Type B pancreatic cell (in vitro differentiated cells): ENCODE measurements around the gene TNFAIP3. TPM values are rescaled to one million over a fixed set of nuclear protein-coding genes. Genes with fewer than 3 reads are reported as not detected.
A peak's percentile ranks its signal among the peaks of the same experiment; 100 is the strongest.

Source experiments
- DNase-seq: peaks from one replicate; pipeline ENCODE4 v3.0.0; 2021; ENCODE audit warnings: mixed read lengths; ENCODE audit not compliant: unreplicated experiment; ENCODE audit errors: extremely low spot score
- H3K27ac Mint-ChIP-seq: 2 replicates; pipeline ENCODE4 v1.8.0; 2021; ENCODE audit warnings: mild to moderate bottlenecking, mixed read lengths
- H3K27me3 Mint-ChIP-seq: 2 replicates; pipeline ENCODE4 v1.8.0; 2021; ENCODE audit warnings: mixed read lengths
- H3K36me3 Mint-ChIP-seq: 2 replicates; pipeline ENCODE4 v1.8.0; 2021; ENCODE audit warnings: mixed read lengths
- H3K4me1 Mint-ChIP-seq: one replicate; pipeline ENCODE4 v1.8.0; 2021; ENCODE audit warnings: mixed read lengths; ENCODE audit not compliant: unreplicated experiment
- H3K4me3 Mint-ChIP-seq: 2 replicates; pipeline ENCODE4 v1.8.0; 2021; ENCODE audit warnings: mild to moderate bottlenecking, mixed read lengths
- H3K9me3 Mint-ChIP-seq: 2 replicates; pipeline ENCODE4 v1.8.0; 2021; ENCODE audit warnings: mixed read lengths
- CTCF ChIP-seq: fragments of 200-600 bp; sonication (generic); conservative IDR thresholded peaks from 2 replicates; pipeline ENCODE4 v1.5.0; 2021; ENCODE audit warnings: antibody characterized with exemption, mild to moderate bottlenecking
- total RNA-seq: library from RNA; stranded (reverse); gene quantifications from 2 replicates; pipeline ENCODE4 v1.2.1, GENCODE V29; 2021; ENCODE audit warnings: low replicate concordance

The TNFAIP3 gene
- total RNA-seq, 1 donor from 2014 or later = 15.2 TPM

- peaks cover 28% of the 10 kb centered on the region for H3K36me3 Mint-ChIP-seq
- DNase-seq = no peak
- TF ChIP-seq CTCF = no peak
- H3K4me3 Mint-ChIP-seq = no peak overlapping the region
- no peaks in the 10 kb centered on the region for H3K9me3 Mint-ChIP-seq
- H3K27ac Mint-ChIP-seq = no peak overlapping the region
- no peaks in the 10 kb centered on the region for H3K27me3 Mint-ChIP-seq
- no peaks in the 10 kb centered on the region for H3K4me1 Mint-ChIP-seq
These were observed 10.5 kb downstream of the TNFAIP3 start for GRCh38 chr6:137877606-137878005.

- TF ChIP-seq CTCF = no peak
- no peaks in the 10 kb centered on the region for H3K4me1 Mint-ChIP-seq
- H3K4me3 Mint-ChIP-seq = no peak overlapping the region
- H3K36me3 Mint-ChIP-seq = peaks cover 27% of the 10 kb centered on the region
- H3K9me3 Mint-ChIP-seq = no peaks in the 10 kb centered on the region
- DNase-seq = no peak
- H3K27ac Mint-ChIP-seq = no peak overlapping the region
- H3K27me3 Mint-ChIP-seq = no peaks in the 10 kb centered on the region
These were observed 11.0 kb downstream of the TNFAIP3 start for GRCh38 chr6:137878029-137878428.

GRCh38 chr6:137878486-137879285 is 11.6 kb downstream of the TNFAIP3 start:
- H3K27me3 Mint-ChIP-seq = no peaks in the 10 kb centered on the region
- H3K36me3 Mint-ChIP-seq = peaks cover 24% of the 10 kb centered on the region
- peak; percentile 62 for TF ChIP-seq CTCF
- no peak for DNase-seq
- no peaks in the 10 kb centered on the region for H3K4me1 Mint-ChIP-seq
- H3K27ac Mint-ChIP-seq = no peak overlapping the region
- no peak overlapping the region for H3K4me3 Mint-ChIP-seq
- H3K9me3 Mint-ChIP-seq = no peaks in the 10 kb centered on the region

- TF ChIP-seq CTCF = peak; percentile 33
- no peak overlapping the region for H3K4me3 Mint-ChIP-seq
- no peak overlapping the region for H3K27ac Mint-ChIP-seq
- H3K9me3 Mint-ChIP-seq = no peaks in the 10 kb centered on the region
- peaks cover 23% of the 10 kb centered on the region for H3K36me3 Mint-ChIP-seq
- DNase-seq = no peak
- H3K27me3 Mint-ChIP-seq = no peaks in the 10 kb centered on the region
- no peaks in the 10 kb centered on the region for H3K4me1 Mint-ChIP-seq
These were observed 12.2 kb downstream of the TNFAIP3 start for GRCh38 chr6:137879299-137879698.

- no peak overlapping the region for H3K4me3 Mint-ChIP-seq
- H3K4me1 Mint-ChIP-seq = no peaks in the 10 kb centered on the region
- no peak overlapping the region for H3K27ac Mint-ChIP-seq
- no peak for DNase-seq
- TF ChIP-seq CTCF = no peak
- no peaks in the 10 kb centered on the region for H3K27me3 Mint-ChIP-seq
- H3K9me3 Mint-ChIP-seq = no peaks in the 10 kb centered on the region
- H3K36me3 Mint-ChIP-seq = peaks cover 20% of the 10 kb centered on the region
These were observed 13.1 kb downstream of the TNFAIP3 start for GRCh38 chr6:137879885-137880745.
